ENCODE measurements around the gene H2BK1.

- TF ChIP-seq POLR2A (IDR thresholded peaks at IDR 0.05) (no peak), CTCF (IDR thresholded peaks at IDR 0.05) (no peak)
These were observed 976 bp upstream of the H2BK1 start for GRCh38 chr7:151211155-151211772.

All from heart left ventricle (tissue), 13 donors.